SK-N-DZ (cell line): Measurements from ENCODE around the gene SNX30.
A peak's percentile ranks its signal among the peaks of the same experiment; 100 is the strongest.

ENCODE experiments used
- DNase-seq: peaks from one replicate; pipeline ENCODE4 v3.0.0-alpha.2; 2015; ENCODE audit warnings: low spot score

SNX30 gene

DNA sequence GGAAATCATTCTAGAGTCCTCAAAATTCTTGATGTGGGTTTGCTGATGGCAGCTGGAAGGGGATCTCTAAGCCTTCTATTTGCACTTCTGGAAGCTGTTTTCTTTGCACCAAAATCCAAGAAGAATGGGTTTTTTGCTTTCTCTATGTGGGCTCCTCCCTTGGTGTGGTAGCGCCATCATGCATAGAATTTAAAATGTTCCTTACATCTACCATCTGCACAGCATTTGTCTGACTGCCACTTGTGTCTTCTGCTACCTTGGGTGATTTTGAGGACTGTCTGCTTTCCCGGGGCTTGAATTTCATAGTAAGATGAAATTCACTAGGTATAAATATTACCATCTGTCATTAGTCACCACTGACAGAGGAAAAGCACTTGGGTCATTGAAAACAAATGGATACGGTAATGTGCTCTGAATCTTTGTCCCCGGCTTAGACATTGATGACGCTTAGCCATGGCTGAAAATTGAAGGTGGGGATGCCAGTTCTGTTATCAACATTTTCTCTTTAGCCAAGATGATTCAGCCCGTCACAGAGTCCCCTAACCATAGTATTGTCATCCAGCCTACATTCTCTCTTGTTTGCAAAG is 30.0 kb downstream of the SNX30 start:
- DNase-seq, result no peak

DNA sequence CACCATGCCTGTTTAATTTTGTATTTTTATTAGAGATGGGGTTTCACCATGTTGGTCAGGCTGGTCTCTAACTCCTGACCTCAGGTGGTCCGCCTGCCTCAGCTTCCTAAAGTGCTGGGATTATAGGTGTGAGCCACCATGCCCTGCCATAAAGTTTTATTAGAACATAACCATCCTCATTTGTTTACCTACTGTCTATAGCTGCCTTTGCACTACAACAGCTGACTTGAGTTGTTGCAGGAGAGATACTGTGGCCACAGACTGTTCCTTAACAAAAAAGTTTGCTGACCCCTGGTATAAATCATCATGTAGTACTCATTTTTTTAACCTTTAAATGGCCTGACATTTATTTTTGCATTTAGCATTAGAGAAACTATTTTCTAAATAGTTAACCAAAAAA is 31.7 kb downstream of the SNX30 start:
- no peak for DNase-seq

DNA sequence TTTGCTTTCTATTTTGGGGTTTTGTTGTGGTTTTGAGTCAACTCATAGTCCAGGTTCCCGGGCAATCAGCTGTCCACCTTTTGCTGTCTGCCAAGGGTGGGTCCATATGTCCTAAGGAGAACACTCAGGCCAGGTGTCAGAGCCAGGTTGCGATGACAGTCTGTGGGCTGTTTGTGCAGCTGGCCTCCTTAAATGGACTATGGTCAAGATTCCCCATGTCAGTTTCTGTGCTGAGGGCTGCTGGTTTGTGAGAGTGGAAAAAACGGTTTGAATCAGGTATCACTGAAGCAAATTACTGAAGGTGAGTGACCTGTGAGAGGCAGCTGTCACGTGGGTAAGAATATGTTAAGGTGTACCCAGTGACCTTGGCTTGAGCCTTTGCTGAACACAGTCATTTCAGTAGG is 33.0 kb downstream of the SNX30 start:
- DNase-seq, result no peak

DNA sequence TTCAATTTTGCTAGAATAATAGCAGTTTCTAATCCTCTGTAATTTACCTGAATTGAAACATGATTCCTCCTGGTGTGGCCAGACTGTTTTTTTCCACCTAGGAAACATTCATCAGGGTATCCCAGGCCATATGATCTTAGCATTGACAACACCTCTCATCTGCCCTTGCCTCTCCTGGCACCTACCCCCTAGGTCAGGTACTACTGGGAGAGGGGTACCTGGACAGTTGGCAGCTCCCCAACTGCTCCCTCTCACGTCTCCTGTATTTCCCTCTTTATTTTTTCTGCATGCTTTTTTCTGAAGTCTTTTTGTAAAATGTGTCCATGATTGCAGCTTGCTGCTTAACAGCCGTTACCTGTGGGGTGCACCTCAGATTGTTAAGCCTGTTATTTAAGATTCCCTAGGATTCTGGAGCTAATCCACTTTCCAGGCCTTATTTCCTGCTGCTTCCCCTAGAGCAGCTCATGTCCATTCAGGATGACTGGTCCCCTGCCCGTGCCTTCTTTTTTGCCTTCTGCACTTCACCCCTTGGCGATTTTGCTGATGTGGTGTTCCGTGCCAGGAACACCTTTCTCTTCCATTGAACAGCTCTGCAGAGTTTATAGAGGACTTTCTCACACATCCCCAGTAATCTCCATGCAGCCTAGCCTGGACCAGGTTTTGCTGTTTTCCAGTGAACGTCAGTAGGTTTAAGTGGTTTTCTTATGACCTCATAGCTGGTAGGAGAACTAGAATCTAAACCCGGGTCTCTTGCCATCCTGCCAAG is 33.6 kb downstream of the SNX30 start:
- no peak for DNase-seq

DNA sequence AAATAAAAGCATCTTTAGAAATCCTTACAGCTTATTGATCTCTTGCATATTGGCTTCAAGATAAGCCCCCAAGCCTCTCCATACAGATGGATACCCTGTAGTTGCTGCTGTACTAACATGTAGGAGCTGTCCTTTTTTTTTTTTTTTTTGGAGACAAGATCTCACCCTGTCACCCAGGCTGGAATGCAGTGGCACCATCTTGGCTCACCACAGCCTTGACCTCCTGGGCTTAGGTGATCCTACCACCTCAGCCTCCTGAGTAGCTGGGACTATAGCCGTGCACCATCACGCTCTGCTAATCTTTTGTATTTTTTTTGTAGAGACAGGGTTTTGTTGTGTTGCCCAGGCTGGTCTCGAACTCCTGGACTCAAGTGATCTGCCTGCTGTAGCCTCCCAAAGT is 35.4 kb downstream of the SNX30 start:
- DNase-seq, result no peak

DNA sequence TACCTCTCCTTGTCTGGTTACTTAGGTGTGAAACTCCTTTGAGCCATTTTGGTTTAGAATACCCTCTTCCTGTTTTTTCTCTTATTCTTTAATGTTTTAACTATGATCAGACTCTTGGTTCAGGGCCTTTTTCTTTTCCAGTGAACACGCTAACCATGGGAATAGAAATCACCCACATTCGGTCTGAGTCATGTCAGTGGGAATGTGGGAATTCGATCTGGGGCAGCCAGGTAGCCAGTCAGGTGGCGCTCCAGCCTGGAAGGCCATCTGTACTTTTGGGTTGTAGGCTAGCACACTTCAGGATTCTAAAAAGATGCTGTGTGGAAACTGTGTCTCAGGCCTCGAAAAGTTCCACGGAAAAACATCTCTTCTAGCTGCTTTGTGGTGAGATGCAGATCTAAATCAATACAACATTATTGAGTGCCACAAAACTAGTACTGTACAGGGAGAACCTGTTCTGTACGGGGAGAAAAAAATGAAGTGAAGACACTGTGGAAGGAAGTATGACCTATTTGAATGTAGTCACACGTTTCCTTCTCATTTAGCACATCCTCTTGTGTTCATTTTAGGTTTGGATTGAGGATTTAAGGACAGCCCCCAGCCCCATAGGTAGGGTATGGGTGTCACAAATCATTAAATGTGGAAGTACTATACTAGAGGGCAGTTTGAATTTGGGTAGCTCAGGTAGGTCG is 36.4 kb downstream of the SNX30 start:
- DNase-seq, result no peak

DNA sequence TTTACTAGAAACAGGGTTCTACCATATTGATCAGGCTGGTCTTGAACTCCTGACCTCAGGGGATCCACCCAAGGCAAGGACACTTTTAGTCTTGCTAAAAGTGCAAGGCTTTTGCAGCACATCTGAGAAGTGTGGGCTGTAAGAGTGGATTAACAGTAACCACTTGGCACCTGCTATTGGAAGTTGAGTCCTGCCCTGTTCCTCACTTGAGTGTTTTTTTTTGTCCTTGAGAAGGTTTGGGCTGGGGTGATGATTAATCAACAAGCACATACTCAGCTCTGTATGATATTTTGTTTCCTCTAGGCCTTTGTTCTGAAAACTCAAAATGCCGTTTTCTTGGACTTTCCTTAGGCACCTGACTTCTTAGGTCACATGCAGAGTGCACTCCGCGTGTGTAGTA is 37.4 kb downstream of the SNX30 start:
- no peak for DNase-seq

DNA sequence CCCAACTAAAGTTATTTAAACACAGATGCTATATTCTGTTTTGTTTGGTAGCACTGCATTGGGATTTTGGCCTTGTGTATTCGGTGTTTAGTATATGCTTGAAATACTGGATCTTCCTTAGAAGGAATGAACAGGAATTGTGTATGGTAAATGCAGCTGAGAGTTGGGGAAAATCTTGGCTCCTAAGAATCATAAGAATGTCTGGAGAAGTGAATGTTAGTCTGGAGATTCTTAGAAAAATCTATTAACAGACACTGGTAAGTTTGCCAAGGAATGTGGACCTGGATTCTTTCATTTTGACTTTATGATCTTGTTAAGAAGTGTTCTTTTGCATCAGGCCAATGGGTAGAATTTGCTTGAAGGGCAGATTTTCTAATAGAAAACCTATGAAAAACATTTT is 38.9 kb downstream of the SNX30 start:
- DNase-seq, result no peak

DNA sequence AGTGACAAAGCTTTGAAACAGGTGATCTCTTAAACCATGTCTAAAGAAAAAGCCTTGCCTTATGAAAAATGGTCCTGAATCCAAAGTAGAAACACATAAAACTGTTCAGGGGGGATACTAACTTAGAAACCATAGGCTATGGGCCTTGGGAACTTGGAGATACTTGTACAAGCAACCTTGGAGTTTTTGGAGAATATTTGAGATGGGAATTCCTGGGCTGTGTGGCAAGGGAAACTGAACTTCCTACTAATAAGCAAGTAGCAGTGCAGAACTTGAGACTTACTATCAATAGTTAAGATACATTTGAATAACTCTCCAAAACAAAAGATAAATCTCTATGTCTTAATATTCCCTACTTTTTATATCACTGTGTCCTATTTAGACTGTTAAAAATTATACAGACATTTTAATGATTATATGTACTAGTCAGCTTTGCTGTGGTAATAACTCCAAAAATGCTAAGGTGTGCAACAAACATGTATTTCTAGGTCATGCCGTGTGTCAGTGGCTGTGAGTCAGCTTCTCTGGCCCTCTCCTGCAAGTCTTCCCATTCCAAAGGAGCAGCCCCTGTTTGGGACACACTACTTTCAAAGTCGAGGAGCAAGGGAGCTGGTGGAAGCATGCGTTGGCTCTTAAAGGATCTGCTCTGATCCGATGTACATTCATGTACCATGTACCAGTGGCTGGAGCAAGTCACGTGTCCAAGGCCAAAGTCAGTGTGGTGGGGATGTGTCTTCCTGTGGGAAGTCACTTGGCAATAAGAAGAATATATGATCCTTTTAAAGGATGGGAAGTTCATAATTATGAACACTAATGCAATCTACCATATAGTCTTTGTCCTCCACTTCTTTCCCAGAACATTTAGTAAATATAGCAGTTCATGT is 39.6 kb downstream of the SNX30 start:
- no peak for DNase-seq

DNA sequence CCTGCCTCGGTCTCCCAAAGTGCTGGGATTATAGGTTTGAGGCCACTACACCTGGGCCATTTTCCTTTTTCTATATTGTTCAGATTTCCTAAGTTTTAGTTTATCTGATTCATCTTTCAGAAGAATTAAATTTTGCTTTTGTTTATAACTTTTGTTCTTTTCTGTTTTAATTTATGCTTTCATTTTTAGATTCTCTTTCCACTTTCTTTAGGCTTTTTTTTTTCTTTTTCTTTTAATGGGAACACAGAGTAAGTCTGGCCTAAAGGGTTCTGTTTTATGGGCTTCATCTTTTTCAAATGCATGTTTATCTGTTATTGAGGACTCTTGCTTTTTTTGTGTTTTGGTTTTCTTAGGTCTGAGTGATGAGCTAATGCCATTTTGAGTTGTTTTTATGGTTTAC is 42.1 kb downstream of the SNX30 start:
- DNase-seq, result no peak

DNA sequence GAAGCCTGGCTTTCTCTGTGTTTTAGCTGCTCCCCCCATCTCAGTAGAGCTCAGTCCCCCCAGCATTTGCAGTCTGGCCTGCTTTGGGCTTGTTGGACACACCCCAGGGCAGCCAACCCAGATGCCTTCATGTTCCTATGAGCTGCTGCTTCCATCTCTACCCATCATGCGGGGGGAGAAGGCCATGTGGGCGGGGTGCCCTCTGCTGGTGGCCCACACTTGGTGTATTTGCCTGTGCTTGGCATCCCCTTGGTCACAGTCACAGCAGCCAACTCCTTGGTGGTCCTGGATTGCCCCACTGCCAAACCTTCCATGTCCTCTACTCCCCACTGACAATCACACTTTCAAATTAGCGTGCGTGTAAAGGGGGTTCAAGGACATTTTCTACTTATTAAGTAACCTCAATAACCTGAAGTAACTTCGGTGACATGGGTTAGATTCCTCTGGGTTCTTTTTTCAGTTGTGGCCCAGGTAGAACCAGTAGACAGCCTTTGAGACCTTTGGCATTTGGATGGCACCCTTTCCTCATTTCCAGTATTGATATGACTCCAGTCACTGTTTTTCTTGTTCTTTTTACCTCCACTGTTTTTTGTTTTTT is 42.8 kb downstream of the SNX30 start:
- DNase-seq, result peak; percentile 66

DNA sequence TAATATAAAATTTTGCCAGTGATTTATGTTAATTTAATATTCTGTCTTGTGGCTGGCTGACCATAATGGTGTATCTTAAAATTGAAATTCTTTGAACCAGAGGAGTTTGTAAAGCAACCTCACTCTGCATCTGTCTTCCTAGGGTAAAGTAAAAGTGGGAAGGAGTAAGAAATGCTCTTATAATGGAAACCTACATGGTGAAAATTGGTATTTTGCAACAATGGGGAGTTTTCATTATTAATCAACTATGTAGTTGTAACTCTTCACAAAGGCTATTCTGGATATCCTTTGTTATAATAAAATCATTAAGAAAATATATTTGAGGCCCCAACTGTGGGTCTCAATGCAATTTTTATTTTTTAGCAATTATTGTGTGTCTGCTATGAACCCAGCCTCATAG is 44.2 kb downstream of the SNX30 start:
- no peak for DNase-seq

DNA sequence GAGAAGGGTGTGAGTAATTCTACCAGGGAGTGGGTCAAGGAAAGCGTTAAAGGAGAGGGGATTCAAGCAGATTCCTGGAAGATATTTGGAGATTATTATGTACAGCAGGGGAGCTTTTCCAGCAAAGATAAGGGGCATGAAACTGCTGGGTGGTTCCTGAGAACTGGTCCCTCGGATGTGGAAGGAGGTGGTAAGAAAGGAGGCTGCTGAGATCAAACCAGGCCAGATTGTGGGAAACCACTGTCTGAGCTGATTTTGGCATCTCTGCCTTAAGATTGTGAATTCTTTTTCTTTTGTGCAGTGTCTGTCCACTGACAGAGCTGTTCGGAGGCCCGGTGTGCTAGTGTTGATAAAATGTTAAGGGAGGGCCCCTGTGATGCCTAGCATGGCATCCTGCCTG is 45.4 kb downstream of the SNX30 start:
- DNase-seq, result no peak

DNA sequence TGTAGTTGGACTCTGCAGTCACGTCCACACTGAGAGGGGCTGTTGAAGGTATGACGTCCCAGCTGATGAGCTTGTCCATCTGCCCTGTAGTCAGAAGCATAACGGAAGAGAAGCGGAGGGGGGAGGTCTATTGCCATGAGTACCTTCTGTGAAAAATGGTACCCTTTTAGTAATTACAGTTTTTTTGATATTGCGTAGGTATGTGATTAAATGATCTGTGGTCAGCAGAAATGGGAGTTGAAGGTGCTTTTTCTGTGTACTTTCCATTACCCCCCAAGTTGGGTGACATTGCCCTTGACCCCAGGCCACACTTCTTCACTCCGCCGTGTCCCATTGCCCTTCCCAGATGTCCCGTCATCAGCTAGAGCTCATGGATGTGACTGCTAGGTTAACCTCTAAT is 45.9 kb downstream of the SNX30 start:
- DNase-seq, result no peak

DNA sequence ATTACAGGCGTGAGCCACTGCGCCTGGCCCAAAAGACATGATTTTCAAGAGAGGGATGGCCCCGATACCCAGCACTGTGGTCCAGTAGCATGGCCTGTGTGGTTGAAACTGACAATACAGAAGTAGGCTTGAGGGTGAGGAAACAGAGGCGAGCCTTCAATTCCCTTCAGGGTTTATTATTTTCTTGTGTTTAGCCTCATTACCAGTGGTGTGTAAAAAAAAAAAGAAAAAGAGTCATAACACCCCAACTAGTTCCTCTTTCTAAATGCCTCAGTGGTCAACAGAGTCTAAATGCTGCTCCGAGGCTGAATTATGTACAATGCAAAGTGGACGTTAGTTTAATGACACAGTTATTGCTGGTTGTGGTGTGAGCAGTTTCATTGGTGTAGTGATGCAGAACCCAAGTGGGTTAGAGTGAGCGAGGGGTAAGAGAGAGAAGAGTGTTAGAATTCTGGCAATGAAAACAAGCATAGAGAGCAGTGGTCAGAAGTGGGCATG is 58.8 kb downstream of the SNX30 start:
- no peak for DNase-seq

DNA sequence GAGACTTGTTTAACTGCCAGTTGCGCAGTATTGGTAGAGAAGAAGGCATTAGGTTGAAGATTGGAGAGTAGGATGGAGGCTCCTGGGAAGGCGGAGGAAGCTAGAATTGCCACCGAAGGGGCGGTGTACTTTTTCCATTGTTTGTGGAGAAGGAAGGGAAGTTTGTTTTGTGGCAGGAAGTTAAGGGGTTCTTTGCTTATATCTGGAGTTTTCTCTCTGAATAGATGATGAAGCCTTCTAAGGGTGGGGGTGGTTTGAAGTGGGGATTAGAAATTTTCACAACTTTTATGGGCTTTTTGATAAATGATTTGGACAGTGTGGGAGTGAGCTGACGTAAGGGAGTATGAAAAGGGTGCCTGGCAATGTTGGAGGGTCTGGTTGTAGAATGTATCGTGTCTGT is 59.3 kb downstream of the SNX30 start:
- no peak for DNase-seq

DNA sequence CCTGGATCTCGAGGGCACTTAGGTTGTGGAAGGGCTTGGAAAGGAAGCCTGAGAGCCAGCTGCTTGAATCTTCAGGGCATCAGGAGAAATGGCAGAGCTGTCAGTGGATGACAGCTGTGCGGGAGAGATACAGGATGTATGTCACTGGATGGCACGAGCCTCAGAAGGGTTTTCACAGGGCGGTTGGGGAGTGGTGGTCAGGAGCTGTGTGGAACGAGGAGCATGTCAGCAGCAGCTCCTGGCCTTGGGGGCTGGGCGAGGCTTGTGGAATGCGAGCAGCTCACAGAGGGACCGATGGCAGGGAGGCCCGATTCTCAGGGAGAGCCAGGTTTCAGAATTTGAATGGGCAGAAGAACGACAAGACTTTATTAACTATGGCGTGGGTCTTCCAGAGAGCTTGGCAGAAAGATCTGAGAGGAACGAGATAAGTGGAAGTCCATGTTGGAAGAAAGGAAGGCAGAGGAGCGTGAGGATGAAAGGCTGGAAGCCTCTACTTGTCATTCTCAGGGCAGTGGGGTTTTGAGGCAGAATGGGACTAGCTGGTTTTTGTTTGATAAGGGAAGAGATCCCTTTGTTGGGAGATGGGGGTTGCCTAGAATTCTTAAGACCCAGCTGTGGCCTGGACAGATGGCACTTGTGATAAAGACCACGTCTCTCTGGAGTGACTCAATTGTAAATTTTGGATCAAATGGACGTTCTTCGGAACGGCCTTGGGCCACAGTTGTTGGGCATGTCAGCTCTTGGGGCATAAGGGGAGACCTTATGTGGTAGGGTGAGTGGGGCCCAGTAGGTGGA is 60.3 kb downstream of the SNX30 start:
- DNase-seq, result no peak

DNA sequence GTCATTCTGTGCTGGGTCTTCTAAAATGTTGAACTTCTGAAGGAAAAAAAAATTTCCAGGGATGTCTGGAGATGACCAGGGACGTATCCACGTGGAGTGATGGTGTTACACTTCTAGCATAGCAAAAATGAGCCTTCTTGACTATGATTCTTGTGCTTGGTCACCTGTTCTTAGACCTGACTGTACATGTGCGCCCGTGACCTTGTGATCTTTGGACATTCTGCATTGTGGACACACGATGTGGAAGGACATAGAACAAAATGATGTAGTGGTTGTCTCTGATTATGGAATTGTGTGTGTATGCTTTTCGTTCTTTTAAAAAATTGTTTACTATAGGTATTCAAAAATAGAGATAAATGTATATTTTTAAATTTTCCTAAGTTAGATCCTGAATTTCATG is 61.0 kb downstream of the SNX30 start:
- no peak for DNase-seq

DNA sequence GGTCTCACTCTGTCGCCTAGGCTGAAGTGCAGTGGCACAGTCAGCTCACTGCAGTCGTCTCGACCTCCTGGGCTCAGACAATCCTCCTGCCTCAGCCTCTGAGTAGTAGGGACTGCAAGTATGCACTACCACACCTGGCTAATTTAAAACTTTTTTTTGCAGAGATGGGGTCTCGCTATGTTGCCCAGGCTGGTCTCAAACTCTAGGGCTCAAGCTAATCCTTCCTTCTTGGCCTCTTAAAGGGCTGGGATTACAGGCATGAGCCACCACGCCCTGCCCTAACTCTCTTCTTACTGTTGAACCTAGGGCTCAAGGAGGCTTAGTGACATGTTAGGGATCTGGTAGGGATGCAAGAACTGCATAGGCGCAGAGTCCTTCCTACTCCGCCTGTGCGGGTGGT is 65.3 kb downstream of the SNX30 start:
- no peak for DNase-seq

DNA sequence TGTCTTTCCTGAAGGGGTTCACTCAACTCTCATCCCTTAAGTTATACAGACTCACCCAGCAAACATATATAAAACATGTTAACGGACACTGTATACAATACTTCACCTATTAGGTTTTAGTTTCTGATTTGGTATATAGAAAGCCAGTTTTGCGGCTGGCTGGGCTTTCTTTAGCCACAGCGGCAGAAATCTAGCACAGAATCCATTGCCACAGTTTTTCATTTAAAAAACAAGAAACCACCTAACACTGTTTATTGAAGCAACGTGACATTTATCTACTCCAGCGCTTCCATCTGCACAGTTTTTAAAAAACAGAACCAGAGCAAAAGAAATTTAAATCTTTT is 67.3 kb downstream of the SNX30 start:
- no peak for DNase-seq
